ENCODE results near the gene MRPS14. TPM values are rescaled to one million over a fixed set of nuclear protein-coding genes. Genes with fewer than 3 reads are reported as not detected.
"Not testable (repeated sequence)": the region's sequence is repeated elsewhere in the genome, so short reads cannot be mapped to it uniquely, and the experiment has no call there.

The MRPS14 gene
- total RNA-seq, 1 donor from 2014 or later: 18.3 TPM

- no peak for TF ChIP-seq CTCF (conservative IDR thresholded peaks at IDR 0.05; ENCODE audit: low read depth, low read length)
- no peak for DNase-seq (ENCODE audit: low read depth)
- H3K4me3 ChIP-seq (ENCODE audit: low read depth, low read length): no peak overlapping the region
Measured at GRCh38 chr1:175040324-175040879, 17.2 kb upstream of the MRPS14 start.

DNA sequence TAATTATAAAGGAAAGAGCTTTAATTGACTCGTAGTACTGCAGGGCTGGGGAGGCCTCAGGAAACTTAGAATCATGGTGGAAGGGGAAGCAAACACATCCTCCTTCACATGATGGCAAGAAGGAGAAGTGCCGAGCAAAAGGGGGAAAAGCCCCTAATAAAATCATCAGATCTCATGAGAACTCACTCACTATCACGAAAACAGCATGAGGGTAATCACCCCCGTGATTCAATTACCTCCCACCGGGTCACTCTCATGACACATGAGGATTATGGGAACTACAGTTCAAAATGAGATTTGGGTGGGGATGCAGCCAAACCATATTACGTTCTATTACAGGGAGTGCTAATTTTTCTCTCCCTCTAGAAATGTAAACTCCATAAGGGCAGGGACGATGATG lies 14.2 kb upstream of the MRPS14 start:
- no peak for TF ChIP-seq CTCF (conservative IDR thresholded peaks at IDR 0.05; ENCODE audit: low read depth, low read length)
- no peak for DNase-seq (ENCODE audit: low read depth)

GRCh38 chr1:175036476-175036875 lies 13.3 kb upstream of the MRPS14 start:
- H3K4me3 ChIP-seq (ENCODE audit: low read depth, low read length): no peak overlapping the region
- no peak for TF ChIP-seq CTCF (conservative IDR thresholded peaks at IDR 0.05; ENCODE audit: low read depth, low read length)
- no peak for DNase-seq (ENCODE audit: low read depth)

More for the DNA sequence above, 14.2 kb upstream of the MRPS14 start:
- H3K4me3 ChIP-seq (ENCODE audit: low read depth, low read length): no peak overlapping the region

- DNase-seq (ENCODE audit: low read depth): no peak
- TF ChIP-seq CTCF (conservative IDR thresholded peaks at IDR 0.05; ENCODE audit: low read depth, low read length): no peak
- H3K4me3 ChIP-seq (ENCODE audit: low read depth, low read length): no peak overlapping the region
Measured at GRCh38 chr1:175035865-175036264, 12.6 kb upstream of the MRPS14 start.

GRCh38 chr1:175034775-175035174 lies 11.6 kb upstream of the MRPS14 start:
- TF ChIP-seq CTCF (conservative IDR thresholded peaks at IDR 0.05; ENCODE audit: low read depth, low read length): no peak
- DNase-seq (ENCODE audit: low read depth): no peak
- H3K4me3 ChIP-seq (ENCODE audit: low read depth, low read length): no peak overlapping the region

DNA sequence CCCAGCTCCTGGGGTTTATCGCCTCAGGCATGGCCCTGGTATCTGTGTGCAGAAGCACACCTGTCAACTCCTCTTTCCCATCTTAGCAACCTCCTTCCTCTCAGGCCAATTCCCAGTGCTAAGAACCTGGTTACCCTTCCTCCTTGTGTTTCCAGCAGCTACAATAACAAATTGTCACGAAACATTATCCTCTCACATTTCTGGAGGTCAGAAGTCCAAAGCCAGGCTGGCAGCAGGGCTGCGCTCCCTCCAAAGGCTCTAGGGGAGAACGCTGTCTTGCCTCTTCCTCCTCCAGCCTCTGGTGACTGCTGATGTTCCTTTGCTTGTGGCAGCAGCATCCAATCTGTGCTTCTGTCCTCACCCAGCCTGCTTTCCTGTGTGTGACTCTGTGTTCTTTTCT lies 10.7 kb upstream of the MRPS14 start:
- DNase-seq (ENCODE audit: low read depth): no peak
- no peak overlapping the region for H3K4me3 ChIP-seq (ENCODE audit: low read depth, low read length)
- no peak for TF ChIP-seq CTCF (conservative IDR thresholded peaks at IDR 0.05; ENCODE audit: low read depth, low read length)

DNA sequence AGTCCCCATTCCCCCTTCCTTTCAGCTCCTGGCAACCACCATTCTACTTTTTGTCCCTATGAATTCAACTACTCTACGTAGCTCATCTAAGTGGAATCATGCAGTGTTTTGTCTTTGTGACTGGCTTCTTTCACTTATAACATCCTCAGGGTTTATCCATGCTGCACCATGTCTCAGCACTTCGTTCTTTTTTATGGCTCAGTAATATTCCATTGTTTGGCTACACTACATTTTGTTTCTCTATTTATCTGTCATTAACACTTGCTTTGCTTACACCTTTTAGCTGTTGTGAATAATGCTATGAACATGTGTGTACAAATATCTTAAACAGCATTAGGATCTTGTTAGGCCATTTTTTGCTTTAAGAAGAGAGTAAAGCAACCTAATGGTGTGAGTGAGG lies 1.5 kb upstream of the MRPS14 start:
- H3K4me3 ChIP-seq (ENCODE audit: low read depth, low read length): no peak overlapping the region
- no peak for DNase-seq (ENCODE audit: low read depth)
- TF ChIP-seq CTCF (conservative IDR thresholded peaks at IDR 0.05; ENCODE audit: low read depth, low read length): no peak

- H3K4me3 ChIP-seq (ENCODE audit: low read depth, low read length): peak overlapping the region; percentile 59
- not testable (repeated sequence) for DNase-seq (ENCODE audit: low read depth)
Measured at GRCh38 chr1:175023922-175024242, 657 bp upstream of the MRPS14 start.
